ENCODE results near the gene TMEM221. TPM values are rescaled to one million over a fixed set of nuclear protein-coding genes. Genes with fewer than 3 reads are reported as not detected.
A peak's percentile ranks its signal among the peaks of the same experiment; 100 is the strongest.

Gene TMEM221
- total and polyA plus RNA-seq, 9 of the 15 experiments (the other 6 are each of a cell fraction or from before 2014, with no cell fraction given): 0.06 to 0.35 TPM; not detected in 7

- TF ChIP-seq MGA (IDR thresholded peaks at IDR 0.05): no peak
- TF ChIP-seq, protein P1, sequence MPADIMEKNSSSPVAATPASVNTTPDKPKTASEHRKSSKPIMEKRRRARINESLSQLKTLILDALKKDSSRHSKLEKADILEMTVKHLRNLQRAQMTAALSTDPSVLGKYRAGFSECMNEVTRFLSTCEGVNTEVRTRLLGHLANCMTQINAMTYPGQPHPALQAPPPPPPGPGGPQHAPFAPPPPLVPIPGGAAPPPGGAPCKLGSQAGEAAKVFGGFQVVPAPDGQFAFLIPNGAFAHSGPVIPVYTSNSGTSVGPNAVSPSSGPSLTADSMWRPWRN (IDR thresholded peaks at IDR 0.05; ENCODE audit: low read depth): no peak
- no peak for TF ChIP-seq MECOM (CRISPR knock-in tag; IDR thresholded peaks at IDR 0.05)
- TF ChIP-seq MBD2 (IDR thresholded peaks at IDR 0.05; ENCODE audit: borderline replicate concordance, low read depth): peak; percentile 41; the same call in 1 of the 2 replicates
- peak; percentile 26; the same call in 1 of the 2 replicates for TF ChIP-seq GTF2F1 (IDR thresholded peaks at IDR 0.05; ENCODE audit: low read depth, low read length)
- TF ChIP-seq CBFB (CRISPR knock-in tag; IDR thresholded peaks at IDR 0.05): no peak
- TF ChIP-seq, protein P2, sequence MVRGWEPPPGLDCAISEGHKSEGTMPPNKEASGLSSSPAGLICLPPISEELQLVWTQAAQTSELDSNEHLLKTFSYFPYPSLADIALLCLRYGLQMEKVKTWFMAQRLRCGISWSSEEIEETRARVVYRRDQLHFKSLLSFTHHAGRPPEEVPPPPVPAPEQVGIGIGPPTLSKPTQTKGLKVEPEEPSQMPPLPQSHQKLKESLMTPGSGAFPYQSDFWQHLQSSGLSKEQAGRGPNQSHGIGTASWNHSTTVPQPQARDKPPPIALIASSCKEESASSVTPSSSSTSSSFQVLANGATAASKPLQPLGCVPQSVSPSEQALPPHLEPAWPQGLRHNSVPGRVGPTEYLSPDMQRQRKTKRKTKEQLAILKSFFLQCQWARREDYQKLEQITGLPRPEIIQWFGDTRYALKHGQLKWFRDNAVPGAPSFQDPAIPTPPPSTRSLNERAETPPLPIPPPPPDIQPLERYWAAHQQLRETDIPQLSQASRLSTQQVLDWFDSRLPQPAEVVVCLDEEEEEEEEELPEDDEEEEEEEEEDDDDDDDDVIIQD (CRISPR knock-in tag; IDR thresholded peaks at IDR 0.05): no peak
- TF ChIP-seq ZSCAN32 (CRISPR knock-in tag; IDR thresholded peaks at IDR 0.05): no peak
- no peak for TF ChIP-seq POLR3A (IDR thresholded peaks at IDR 0.05; ENCODE audit: borderline replicate concordance, extremely low read depth, insufficient read depth, insufficient read length)
- TF ChIP-seq MAFG (tag; conservative IDR thresholded peaks at IDR 0.05): no peak
- TF ChIP-seq NR4A1 (CRISPR knock-in tag; IDR thresholded peaks at IDR 0.05): no peak
- no peak for TF ChIP-seq NR4A1 (tag; IDR thresholded peaks at IDR 0.05)
- TF ChIP-seq TEAD2 (tag; IDR thresholded peaks at IDR 0.05): no peak
Observed at GRCh38 chr19:17405250-17406045, 43.0 kb downstream of the TMEM221 start, which contains the start of gene BST2 (continued).

All from K562 (cell line).